Stimulated activated naive CD4-positive, alpha-beta T cell (primary cell): ENCODE results near the gene SAC3D1.
"Not testable (repeated sequence)": the region's sequence is repeated elsewhere in the genome, so short reads cannot be mapped to it uniquely, and the experiment has no call there.

ENCODE experiments used
- DNase-seq, 6 experiments: peaks; one replicate each; lab custom pipeline; 2025; lab: John Stamatoyannopoulos, UW

The SAC3D1 gene

GRCh38 chr11:65040847-65041622, at the start of gene SAC3D1:
TSS of gene SAC3D1 (plus strand) at chr11:65041210. CDS start at chr11:65041293, 83 bp downstream.
- peak; percentile 80 to 95 (median 90) for DNase-seq

GRCh38 chr11:64994318-64994717, 46.7 kb upstream of the SAC3D1 start:
- DNase-seq, result no peak

- DNase-seq, result no peak
Measured at GRCh38 chr11:64996327-64996709, 44.7 kb upstream of the SAC3D1 start.

GRCh38 chr11:64996710-64997380, 44.2 kb upstream of the SAC3D1 start, which contains the start of gene BATF2:
TSS of gene BATF2 (minus strand) at chr11:64996971. CDS start at chr11:64996914, 57 bp downstream.
- no peak for DNase-seq

- DNase-seq, result no peak
Measured at GRCh38 chr11:64998141-64998540, 42.9 kb upstream of the SAC3D1 start.

GRCh38 chr11:64998690-64999431, 42.1 kb upstream of the SAC3D1 start:
- DNase-seq, result no peak

- no peak for DNase-seq
Measured at GRCh38 chr11:64999478-64999877, 41.5 kb upstream of the SAC3D1 start.

- DNase-seq, result no peak
Measured at GRCh38 chr11:65002706-65003105, 38.3 kb upstream of the SAC3D1 start.

GRCh38 chr11:65003282-65003681, 37.7 kb upstream of the SAC3D1 start:
- no peak for DNase-seq

GRCh38 chr11:65003968-65004367, 37.0 kb upstream of the SAC3D1 start:
- not testable (repeated sequence) for DNase-seq

- no peak for DNase-seq
Measured at GRCh38 chr11:65008016-65008415, 33.0 kb upstream of the SAC3D1 start.

GRCh38 chr11:65008873-65009272, 32.1 kb upstream of the SAC3D1 start:
- DNase-seq, result no peak

GRCh38 chr11:65013130-65013887, 27.7 kb upstream of the SAC3D1 start:
- peak; percentile 83 to 92 (median 90) for DNase-seq

- peak; percentile 70 to 92 (median 82) for DNase-seq
Measured at GRCh38 chr11:65013888-65014725, 26.9 kb upstream of the SAC3D1 start, which contains the start of gene ARL2. TSS of gene ARL2 (plus strand) at chr11:65014160. CDS start at chr11:65014208, 48 bp downstream.

GRCh38 chr11:65014726-65015227, 26.2 kb upstream of the SAC3D1 start:
- peak in 1 of 6 experiments; percentile 3 for DNase-seq

GRCh38 chr11:65016705-65017104, 24.3 kb upstream of the SAC3D1 start:
- no peak for DNase-seq

- DNase-seq, result no peak
Measured at GRCh38 chr11:65017937-65018336, 23.1 kb upstream of the SAC3D1 start.

GRCh38 chr11:65019824-65020223, 21.2 kb upstream of the SAC3D1 start:
- DNase-seq, result no peak

- no peak for DNase-seq
Measured at GRCh38 chr11:65021003-65021402, 20.0 kb upstream of the SAC3D1 start.

GRCh38 chr11:65021509-65021908, 19.5 kb upstream of the SAC3D1 start:
- no peak for DNase-seq

GRCh38 chr11:65023502-65023901, 17.5 kb upstream of the SAC3D1 start:
- not testable (repeated sequence) for DNase-seq
